Smooth muscle cell (in vitro differentiated cells): ENCODE data around the gene DHX15. TPM values are rescaled to one million over a fixed set of nuclear protein-coding genes. Genes with fewer than 3 reads are reported as not detected.
"Not testable (repeated sequence)": the region's sequence is repeated elsewhere in the genome, so short reads cannot be mapped to it uniquely, and the experiment has no call there.

Experiments
- DNase-seq: peaks from one replicate; lab custom pipeline; 2025; ENCODE audit not compliant: unreplicated experiment; lab: John Stamatoyannopoulos, UW
- H2AFZ ChIP-seq: fragments of 200-600 bp; sonication (generic); 2 replicates; pipeline ENCODE4 v1.6.0; 2016; ENCODE audit warnings: antibody characterized with exemption, low read depth, mild to moderate bottlenecking
- H3F3A ChIP-seq: fragments of 200-600 bp; sonication (generic); 2 replicates; pipeline ENCODE4 v1.6.0; 2017; ENCODE audit warnings: antibody characterized with exemption, low read depth
- H3K27ac ChIP-seq: fragments of 200-600 bp; sonication (generic); 2 replicates; pipeline ENCODE4 v1.5.1; 2016; ENCODE audit warnings: low read depth, mild to moderate bottlenecking
- H3K27me3 ChIP-seq: fragments of 200-600 bp; sonication (generic); 2 replicates; pipeline ENCODE4 v1.6.1; 2016; ENCODE audit warnings: low read depth, mild to moderate bottlenecking
- H3K36me3 ChIP-seq: fragments of 200-600 bp; sonication (generic); 2 replicates; pipeline ENCODE4 v1.5.1; 2016; ENCODE audit warnings: low read depth
- H3K4me1 ChIP-seq: fragments of 200-600 bp; sonication (generic); 2 replicates; pipeline ENCODE4 v1.5.1; 2016; ENCODE audit warnings: low read depth
- H3K4me2 ChIP-seq: fragments of 200-600 bp; sonication (generic); 2 replicates; pipeline ENCODE4 v1.6.0; 2016; ENCODE audit warnings: mild to moderate bottlenecking
- H3K4me3 ChIP-seq: fragments of 200-600 bp; sonication (generic); 2 replicates; pipeline ENCODE4 v1.5.1; 2016; ENCODE audit warnings: mild to moderate bottlenecking
- H3K79me2 ChIP-seq: fragments of 200-600 bp; sonication (generic); 2 replicates; pipeline ENCODE4 v1.6.0; 2016; ENCODE audit warnings: low read depth, mild to moderate bottlenecking
- H3K9ac ChIP-seq: fragments of 200-600 bp; sonication (generic); 2 replicates; pipeline ENCODE4 v1.6.0; 2016; ENCODE audit warnings: low read depth
- H3K9me3 ChIP-seq: fragments of 200-600 bp; sonication (generic); replicated peaks from 2 replicates; pipeline ENCODE4 v1.5.1; 2016; ENCODE audit warnings: low read depth
- H4K20me1 ChIP-seq: fragments of 200-600 bp; sonication (generic); 2 replicates; pipeline ENCODE4 v1.6.0; 2016; ENCODE audit warnings: low read depth
- WGBS: methylation state at CpG from one replicate; pipeline ENCODE4 v1.1.7; 2016; ENCODE audit warnings: low lambda C conversion rate; 5-methylcytosine and 5-hydroxymethylcytosine counted together
- polyA plus RNA-seq: library from polyadenylated mRNA; unstranded; fragments of >200 nt; fragmentation: Nextera tagmentation; extraction: Ambion mirVana; gene quantifications from 2 replicates; pipeline ENCODE4 v1.2.1, GENCODE V29; 2016
- total RNA-seq: library from RNA; depleted of rRNA; stranded (reverse); fragments of >200 nt; gene quantifications from 2 replicates; pipeline ENCODE4 v1.2.3, GENCODE V29; 2014
- TF ChIP-seq, protein P1 (sequence below): fragments of 200-600 bp; sonication (generic); IDR thresholded peaks from 2 replicates; pipeline ENCODE4 v1.5.1; 2017; ENCODE audit warnings: borderline replicate concordance, mild to moderate bottlenecking, antibody characterized with exemption; ENCODE audit not compliant: insufficient read depth, poor library complexity, severe bottlenecking

The DHX15 gene
- total and polyA plus RNA-seq, 2 experiments from 2014 or later = 69.8 to 168 TPM

DNA sequence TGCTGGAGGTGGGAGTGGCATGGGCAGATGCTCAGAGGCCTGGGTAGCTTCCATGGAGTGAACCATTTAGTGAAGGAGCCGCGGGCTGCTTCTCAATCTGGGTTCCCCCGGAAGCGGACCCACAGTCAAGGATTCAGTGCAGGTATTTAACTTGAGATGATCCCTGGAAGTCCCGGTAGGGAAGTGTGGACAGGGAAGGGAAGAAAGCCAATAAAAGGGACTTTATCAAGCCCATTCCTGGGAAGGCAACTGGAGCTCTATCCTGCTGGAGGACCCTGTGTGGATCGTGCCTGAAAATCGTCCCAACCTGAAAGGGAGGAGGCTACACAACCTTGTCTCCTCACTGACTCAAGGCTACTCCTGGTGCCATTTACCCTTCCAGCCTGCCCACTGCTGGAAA is 76.9 kb downstream of the DHX15 start:
- WGBS = 90% methylated on average over 7 of the region's 7 CpGs
- no peak overlapping the region for H3K4me2 ChIP-seq
- no peaks in the 10 kb centered on the region for H4K20me1 ChIP-seq
- H3K27me3 ChIP-seq = peaks cover 19% of the 10 kb centered on the region
- H3K9me3 ChIP-seq = no peaks in the 10 kb centered on the region
- no peaks in the 10 kb centered on the region for H3K4me1 ChIP-seq
- H3K79me2 ChIP-seq = no peaks in the 10 kb centered on the region
- no peaks in the 10 kb centered on the region for H3K36me3 ChIP-seq
- no peak overlapping the region for H3K9ac ChIP-seq
- TF ChIP-seq, protein P1, sequence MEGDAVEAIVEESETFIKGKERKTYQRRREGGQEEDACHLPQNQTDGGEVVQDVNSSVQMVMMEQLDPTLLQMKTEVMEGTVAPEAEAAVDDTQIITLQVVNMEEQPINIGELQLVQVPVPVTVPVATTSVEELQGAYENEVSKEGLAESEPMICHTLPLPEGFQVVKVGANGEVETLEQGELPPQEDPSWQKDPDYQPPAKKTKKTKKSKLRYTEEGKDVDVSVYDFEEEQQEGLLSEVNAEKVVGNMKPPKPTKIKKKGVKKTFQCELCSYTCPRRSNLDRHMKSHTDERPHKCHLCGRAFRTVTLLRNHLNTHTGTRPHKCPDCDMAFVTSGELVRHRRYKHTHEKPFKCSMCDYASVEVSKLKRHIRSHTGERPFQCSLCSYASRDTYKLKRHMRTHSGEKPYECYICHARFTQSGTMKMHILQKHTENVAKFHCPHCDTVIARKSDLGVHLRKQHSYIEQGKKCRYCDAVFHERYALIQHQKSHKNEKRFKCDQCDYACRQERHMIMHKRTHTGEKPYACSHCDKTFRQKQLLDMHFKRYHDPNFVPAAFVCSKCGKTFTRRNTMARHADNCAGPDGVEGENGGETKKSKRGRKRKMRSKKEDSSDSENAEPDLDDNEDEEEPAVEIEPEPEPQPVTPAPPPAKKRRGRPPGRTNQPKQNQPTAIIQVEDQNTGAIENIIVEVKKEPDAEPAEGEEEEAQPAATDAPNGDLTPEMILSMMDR = no peak
- no peak overlapping the region for H3K27ac ChIP-seq
- no peak overlapping the region for H2AFZ ChIP-seq
- H3K4me3 ChIP-seq = no peak overlapping the region
- no peaks in the 10 kb centered on the region for H3F3A ChIP-seq
- no peak for DNase-seq

DNA sequence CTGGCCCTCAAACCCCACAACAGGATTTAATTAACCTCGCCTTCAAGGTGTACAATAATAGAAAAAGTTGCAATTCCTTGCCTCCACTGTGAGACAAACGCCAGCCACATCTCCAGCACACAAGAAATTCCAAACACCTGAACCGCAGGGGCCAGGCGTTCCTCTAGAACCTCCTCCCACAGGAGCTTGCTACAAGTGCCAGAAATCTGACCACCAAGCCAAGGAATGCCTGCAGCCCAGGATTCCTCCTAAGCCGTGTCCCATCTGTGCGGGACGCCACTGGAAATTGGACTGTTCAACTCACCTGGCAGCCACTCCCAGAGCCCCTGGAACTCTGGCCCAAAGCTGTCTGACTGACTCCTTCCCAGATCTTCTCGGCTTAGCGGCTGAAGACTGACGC is 81.3 kb downstream of the DHX15 start:
- H3F3A ChIP-seq, H2AFZ ChIP-seq, H3K4me3 ChIP-seq, H3K36me3 ChIP-seq, H3K79me2 ChIP-seq, H3K4me2 ChIP-seq, H4K20me1 ChIP-seq, H3K9me3 ChIP-seq, H3K9ac ChIP-seq, H3K4me1 ChIP-seq, H3K27ac ChIP-seq, DNase-seq: not testable (repeated sequence)
- H3K27me3 ChIP-seq = peaks cover 59% of the 10 kb centered on the region
- 15% methylated on average over 10 of the region's 10 CpGs for WGBS

- H3K27ac ChIP-seq = no peak overlapping the region
- H3K27me3 ChIP-seq = peaks cover 38% of the 10 kb centered on the region
- no peak overlapping the region for H2AFZ ChIP-seq
- TF ChIP-seq, protein P1 = no peak
- no peaks in the 10 kb centered on the region for H3K9me3 ChIP-seq
- H3K9ac ChIP-seq = no peak overlapping the region
- WGBS = 77% methylated on average over 7 of the region's 7 CpGs
- H3K36me3 ChIP-seq = no peaks in the 10 kb centered on the region
- no peak overlapping the region for H3K4me3 ChIP-seq
- H3K4me1 ChIP-seq = no peaks in the 10 kb centered on the region
- no peak for DNase-seq
- no peak overlapping the region for H3K4me2 ChIP-seq
- no peaks in the 10 kb centered on the region for H3K79me2 ChIP-seq
- H4K20me1 ChIP-seq = no peaks in the 10 kb centered on the region
- no peaks in the 10 kb centered on the region for H3F3A ChIP-seq
Measured at GRCh38 chr4:24497221-24497620, 87.1 kb downstream of the DHX15 start.

- DNase-seq = no peak
- Histone ChIP-seq H3K27ac (no peak overlapping the region), H3K9me3 (no peaks in the 10 kb centered on the region), H3K36me3 (no peaks in the 10 kb centered on the region), H3K4me3 (no peak overlapping the region), H3K4me2 (no peak overlapping the region), H4K20me1 (no peaks in the 10 kb centered on the region), H3K4me1 (no peaks in the 10 kb centered on the region), H3K79me2 (no peaks in the 10 kb centered on the region), H3F3A (no peaks in the 10 kb centered on the region), H3K27me3 (peaks cover 32% of the 10 kb centered on the region), H2AFZ (no peak overlapping the region), H3K9ac (no peak overlapping the region)
- TF ChIP-seq, protein P1 = no peak
- 95% methylated on average over 6 of the region's 6 CpGs for WGBS
Measured at GRCh38 chr4:24496597-24496996, 87.8 kb downstream of the DHX15 start.
